Tibial artery (tissue), 4 donors: Measurements from ENCODE around the gene GAB2.

Source experiments
- DNase-seq, 2 donors: peaks; one replicate each; pipeline ENCODE4 v3.0.0-alpha.2; 2019
- H3K27ac ChIP-seq, 2 donors: fragments of 200-600 bp; sonication (generic) in 1 of 2; 1 replicate in 1 of 2; 2 replicates in 1 of 2; pipeline ENCODE4 v1.5.1; 2018 to 2019; ENCODE audit warnings: mild to moderate bottlenecking in 1 of 2
- H3K27me3 ChIP-seq, 2 donors: fragments of 200-600 bp; sonication (generic) in 1 of 2; one replicate each; pipeline versions ENCODE4 v1.5.1 to v1.6.0; 2016 to 2019
- H3K36me3 ChIP-seq, 3 donors: fragments of 200-600 bp; sonication (generic) in 2 of 3; one replicate each; pipeline ENCODE4 v1.5.1; 2016 to 2019; ENCODE audit warnings: mild to moderate bottlenecking in 2 of 3
- H3K4me1 ChIP-seq, 4 donors: fragments of 200-600 bp; sonication (generic) in 2 of 4; 1 replicate in 3 of 4; 2 replicates in 1 of 4; pipeline ENCODE4 v1.5.1; 2016 to 2019
- H3K4me3 ChIP-seq, 2 donors: fragments of 200-600 bp; sonication (generic) in 1 of 2; 1 replicate in 1 of 2; 2 replicates in 1 of 2; pipeline ENCODE4 v1.5.1; 2018 to 2019; ENCODE audit warnings: mild to moderate bottlenecking in 2 of 2
- H3K9me3 ChIP-seq, 3 donors: fragments of 200-600 bp; sonication (generic) in 1 of 3; one replicate each; pipeline ENCODE4 v1.5.1; 2016 to 2019
- intact Hi-C: fragments of 100-400 bp; cut with DNase I; formaldehyde crosslinking; loops from one replicate; pipeline ENCODE4 v1.15.0; 2023; ENCODE audit warnings: low total_unique reads
- TF ChIP-seq, protein P1 (sequence below), 2 experiments: fragments of 200-600 bp in 1 of 2; fragments of 450-650 bp in 1 of 2; IDR thresholded peaks; one replicate each; pipeline ENCODE4 v1.5.1; 2017 to 2019; ENCODE audit warnings: antibody characterized with exemption in 2 of 2, mild to moderate bottlenecking in 1 of 2, moderate library complexity in 1 of 2

GAB2 gene

DNA sequence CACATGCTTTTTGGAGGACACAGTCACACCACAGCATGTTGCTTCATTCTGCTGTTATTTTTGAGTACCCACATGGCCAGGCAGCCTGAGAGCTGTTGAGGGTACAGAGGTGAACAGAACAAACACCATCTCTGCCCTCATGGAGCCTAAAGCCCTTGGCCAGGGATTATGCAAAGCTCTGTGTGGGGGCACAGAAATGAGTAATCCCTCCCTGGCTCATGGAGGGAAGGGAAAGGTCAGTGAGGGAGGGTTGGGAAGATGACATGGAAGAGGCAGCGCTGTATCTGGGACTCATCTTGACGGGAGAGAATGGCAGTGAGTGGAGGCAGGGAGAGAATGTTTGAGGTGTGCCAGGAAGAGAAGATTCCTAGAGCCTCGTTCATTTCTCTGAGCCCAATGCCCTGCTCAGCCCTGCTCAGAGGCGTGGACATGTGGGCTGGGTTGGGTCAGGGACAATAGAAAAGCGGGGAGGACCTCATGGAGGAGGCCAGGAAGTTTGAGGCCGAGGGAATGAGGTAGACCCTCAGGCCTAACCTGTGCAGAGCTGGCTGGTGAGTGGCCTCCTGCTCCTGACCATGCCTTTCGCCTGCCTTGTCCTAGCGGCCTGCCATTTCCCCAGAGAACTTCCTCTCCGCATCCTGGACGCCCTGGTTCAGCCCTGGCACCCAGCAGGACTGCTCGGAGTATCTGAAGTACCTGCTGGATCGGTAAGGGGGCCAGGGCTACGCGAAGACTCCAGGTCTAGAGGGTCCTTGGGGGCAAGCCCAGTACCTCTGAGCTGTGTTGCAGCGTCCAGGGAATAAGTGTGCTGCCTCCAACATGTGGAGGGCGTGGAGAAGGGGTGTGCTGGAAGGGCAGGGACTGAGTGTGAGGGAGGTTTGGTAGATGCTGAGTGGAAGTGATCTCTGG is 209.1 kb downstream of the GAB2 start:
- no peak overlapping the region for H3K4me3 ChIP-seq
- H3K4me1 ChIP-seq = peaks cover 0 to 18% (median 7%) of the 10 kb centered on the region in 4 donors
- peak overlapping the region in 1 of 2 donors; percentile 2 for H3K27ac ChIP-seq
- no peaks in the 10 kb centered on the region for H3K27me3 ChIP-seq
- no peaks in the 10 kb centered on the region for H3K9me3 ChIP-seq
- peak in 1 of 2 donors; percentile 62 for DNase-seq
- intact Hi-C loops = no loop called here
- peaks cover 35 to 62% (median 62%) of the 10 kb centered on the region in 3 donors for H3K36me3 ChIP-seq
- TF ChIP-seq, protein P1, sequence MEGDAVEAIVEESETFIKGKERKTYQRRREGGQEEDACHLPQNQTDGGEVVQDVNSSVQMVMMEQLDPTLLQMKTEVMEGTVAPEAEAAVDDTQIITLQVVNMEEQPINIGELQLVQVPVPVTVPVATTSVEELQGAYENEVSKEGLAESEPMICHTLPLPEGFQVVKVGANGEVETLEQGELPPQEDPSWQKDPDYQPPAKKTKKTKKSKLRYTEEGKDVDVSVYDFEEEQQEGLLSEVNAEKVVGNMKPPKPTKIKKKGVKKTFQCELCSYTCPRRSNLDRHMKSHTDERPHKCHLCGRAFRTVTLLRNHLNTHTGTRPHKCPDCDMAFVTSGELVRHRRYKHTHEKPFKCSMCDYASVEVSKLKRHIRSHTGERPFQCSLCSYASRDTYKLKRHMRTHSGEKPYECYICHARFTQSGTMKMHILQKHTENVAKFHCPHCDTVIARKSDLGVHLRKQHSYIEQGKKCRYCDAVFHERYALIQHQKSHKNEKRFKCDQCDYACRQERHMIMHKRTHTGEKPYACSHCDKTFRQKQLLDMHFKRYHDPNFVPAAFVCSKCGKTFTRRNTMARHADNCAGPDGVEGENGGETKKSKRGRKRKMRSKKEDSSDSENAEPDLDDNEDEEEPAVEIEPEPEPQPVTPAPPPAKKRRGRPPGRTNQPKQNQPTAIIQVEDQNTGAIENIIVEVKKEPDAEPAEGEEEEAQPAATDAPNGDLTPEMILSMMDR (IDR thresholded peaks at IDR 0.05) = no peak

DNA sequence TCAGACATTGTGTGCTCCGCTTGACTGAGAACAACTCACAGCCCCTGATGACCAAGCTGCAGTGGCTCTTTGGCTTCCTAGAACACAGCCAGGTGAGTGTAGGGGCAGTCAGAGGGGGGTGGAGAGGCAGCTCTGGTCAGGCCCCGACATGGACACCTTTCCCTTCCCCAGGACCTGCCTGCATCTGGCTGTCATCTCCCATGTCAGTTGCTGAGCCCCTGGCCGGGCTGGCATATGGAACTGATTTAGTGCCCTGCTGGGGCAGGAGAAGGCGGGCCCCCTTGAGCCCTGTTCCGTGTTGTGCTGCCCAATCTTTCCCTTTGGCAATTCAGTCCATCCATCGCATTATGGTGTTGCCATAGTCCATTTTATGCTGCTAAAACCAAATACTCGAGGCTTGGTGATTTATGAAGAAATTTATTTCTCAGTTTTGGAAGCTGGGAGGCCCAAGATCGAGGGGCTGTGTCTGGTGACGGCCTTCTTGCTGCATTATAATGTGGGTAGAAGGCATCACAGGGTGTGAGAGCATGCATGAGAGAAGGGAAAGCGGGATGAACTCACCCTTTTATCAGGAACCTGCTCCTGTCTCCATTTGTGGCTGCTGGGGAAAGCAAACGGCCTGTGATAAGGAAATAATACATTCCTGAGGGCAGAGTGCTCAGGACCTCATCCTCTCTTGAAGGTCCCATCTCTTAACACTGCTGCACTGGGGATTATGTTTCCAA is 209.9 kb downstream of the GAB2 start:
- intact Hi-C loops = no loop called here
- TF ChIP-seq, protein P1 (IDR thresholded peaks at IDR 0.05) = no peak
- peaks cover 35 to 69% (median 68%) of the 10 kb centered on the region in 3 donors for H3K36me3 ChIP-seq
- H3K4me1 ChIP-seq = peaks cover 0 to 10% (median 3%) of the 10 kb centered on the region in 4 donors
- H3K9me3 ChIP-seq = no peaks in the 10 kb centered on the region
- H3K27ac ChIP-seq = peak overlapping the region in 1 of 2 donors; percentile 32
- no peaks in the 10 kb centered on the region for H3K27me3 ChIP-seq
- DNase-seq = no peak
- no peak overlapping the region for H3K4me3 ChIP-seq

DNA sequence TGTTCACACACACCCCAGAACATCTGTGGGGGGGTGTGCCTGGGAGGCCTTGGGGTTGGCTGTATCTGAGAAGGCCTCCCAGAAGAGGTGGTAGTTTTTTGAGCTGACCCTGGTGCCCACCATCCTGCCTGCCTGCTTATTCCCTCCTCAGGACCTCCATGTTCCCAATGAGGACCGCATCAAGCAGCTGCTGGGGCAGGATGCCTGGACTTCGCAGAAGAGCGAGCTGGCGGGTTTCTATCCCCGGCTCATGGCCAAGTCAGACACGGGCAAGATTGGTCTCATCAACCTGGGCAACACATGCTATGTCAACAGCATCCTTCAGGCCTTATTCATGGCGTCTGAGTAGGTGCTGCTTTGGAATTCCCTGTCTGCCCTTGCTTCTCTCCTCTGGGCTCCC is 211.9 kb downstream of the GAB2 start:
- intact Hi-C loops = no loop called here
- no peaks in the 10 kb centered on the region for H3K27me3 ChIP-seq
- H3K4me3 ChIP-seq = no peak overlapping the region
- H3K9me3 ChIP-seq = no peaks in the 10 kb centered on the region
- H3K27ac ChIP-seq = no peak overlapping the region
- DNase-seq = peak in 1 of 2 donors; percentile 50
- no peaks in the 10 kb centered on the region for H3K4me1 ChIP-seq
- H3K36me3 ChIP-seq = peaks cover 35 to 77% (median 76%) of the 10 kb centered on the region in 3 donors
- TF ChIP-seq, protein P1 (IDR thresholded peaks at IDR 0.05) = no peak

DNA sequence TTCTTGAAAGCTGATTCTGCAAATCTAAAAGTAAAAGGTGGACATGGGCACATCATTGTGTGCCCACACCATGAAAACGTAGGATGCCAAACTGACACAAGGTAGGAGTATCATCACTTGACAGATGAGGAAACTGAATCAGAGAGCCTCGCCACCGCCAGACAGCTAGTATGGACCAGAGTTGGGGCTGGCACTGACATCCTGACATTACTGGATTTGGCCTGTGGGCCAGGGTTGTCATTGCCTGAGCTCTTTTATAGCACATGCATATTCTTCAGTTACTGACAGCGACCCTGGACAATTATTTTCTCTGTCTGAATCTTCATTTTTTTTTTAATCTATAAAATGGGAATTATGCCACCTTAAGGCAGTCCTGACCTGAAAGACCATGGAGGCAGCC is 212.4 kb downstream of the GAB2 start:
- H3K27me3 ChIP-seq = no peaks in the 10 kb centered on the region
- intact Hi-C loops = no loop called here
- no peak overlapping the region for H3K27ac ChIP-seq
- TF ChIP-seq, protein P1 (IDR thresholded peaks at IDR 0.05) = no peak
- H3K4me1 ChIP-seq = no peaks in the 10 kb centered on the region
- no peak overlapping the region for H3K4me3 ChIP-seq
- DNase-seq = no peak
- H3K36me3 ChIP-seq = peaks cover 35 to 77% (median 76%) of the 10 kb centered on the region in 3 donors
- H3K9me3 ChIP-seq = no peaks in the 10 kb centered on the region

DNA sequence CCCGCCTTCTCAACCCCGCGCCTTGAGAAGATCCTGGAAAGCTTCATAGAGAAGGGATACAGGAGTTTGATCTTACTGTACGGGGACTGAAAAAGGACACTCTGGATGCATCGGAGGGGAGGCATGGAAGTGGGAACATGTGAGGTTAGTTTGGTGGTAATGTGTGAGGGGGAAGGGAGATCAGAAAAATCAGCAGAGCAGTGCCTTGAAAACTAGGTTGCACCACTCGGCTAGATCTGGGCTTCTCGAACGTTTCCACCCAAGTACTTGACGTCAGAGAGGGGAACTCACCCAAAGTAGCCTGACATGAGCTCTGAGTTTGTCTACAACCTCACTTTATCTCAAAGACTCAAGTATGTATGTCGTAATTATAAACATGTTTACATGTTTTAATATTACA is 214.4 kb downstream of the GAB2 start:
- no peaks in the 10 kb centered on the region for H3K27me3 ChIP-seq
- H3K27ac ChIP-seq = no peak overlapping the region
- TF ChIP-seq, protein P1 (IDR thresholded peaks at IDR 0.05) = no peak
- no peak overlapping the region for H3K4me3 ChIP-seq
- intact Hi-C loops = no loop called here
- H3K9me3 ChIP-seq = no peaks in the 10 kb centered on the region
- no peak for DNase-seq
- peaks cover 50 to 79% (median 77%) of the 10 kb centered on the region in 3 donors for H3K36me3 ChIP-seq
- no peaks in the 10 kb centered on the region for H3K4me1 ChIP-seq
